Epidermal melanocyte (primary cell): ENCODE data around the gene TNFSF4.
"Not testable (repeated sequence)": the region's sequence is repeated elsewhere in the genome, so short reads cannot be mapped to it uniquely, and the experiment has no call there.

Experiments
- DNase-seq: peaks from one replicate; pipeline ENCODE4 v3.0.0; 2011; ENCODE audit warnings: low spot score; ENCODE audit not compliant: insufficient read length

TNFSF4 gene

GRCh38 chr1:173206816-173207568 is at the start of gene TNFSF4:
TSS of gene TNFSF4 (minus strand) at chr1:173207331. CDS start at chr1:173207176, 155 bp downstream.
- no peak for DNase-seq

GRCh38 chr1:173255214-173255813 is 48.2 kb upstream of the TNFSF4 start:
- peak; percentile 51 for DNase-seq

GRCh38 chr1:173253046-173253445 is 45.9 kb upstream of the TNFSF4 start:
- no peak for DNase-seq

- DNase-seq: no peak
Observed at GRCh38 chr1:173249349-173249748, 42.2 kb upstream of the TNFSF4 start.

- DNase-seq: no peak
Observed at GRCh38 chr1:173248247-173248940, 41.3 kb upstream of the TNFSF4 start.

GRCh38 chr1:173245892-173246291 is 38.8 kb upstream of the TNFSF4 start:
- DNase-seq: no peak

GRCh38 chr1:173243300-173243699 is 36.2 kb upstream of the TNFSF4 start:
- no peak for DNase-seq

- DNase-seq: no peak
Observed at GRCh38 chr1:173241528-173242347, 34.6 kb upstream of the TNFSF4 start.

- DNase-seq: no peak
Observed at GRCh38 chr1:173240609-173241008, 33.5 kb upstream of the TNFSF4 start.

- DNase-seq: no peak
Observed at GRCh38 chr1:173239058-173239457, 31.9 kb upstream of the TNFSF4 start.

- DNase-seq: no peak
Observed at GRCh38 chr1:173234899-173235298, 27.8 kb upstream of the TNFSF4 start.

GRCh38 chr1:173234434-173234833 is 27.3 kb upstream of the TNFSF4 start:
- DNase-seq: not testable (repeated sequence)

GRCh38 chr1:173229031-173229430 is 21.9 kb upstream of the TNFSF4 start:
- DNase-seq: not testable (repeated sequence)

GRCh38 chr1:173224949-173225348 is 17.8 kb upstream of the TNFSF4 start:
- no peak for DNase-seq

- no peak for DNase-seq
Observed at GRCh38 chr1:173224280-173224892, 17.3 kb upstream of the TNFSF4 start.

GRCh38 chr1:173223031-173223380 is 15.9 kb upstream of the TNFSF4 start:
- no peak for DNase-seq

- DNase-seq: no peak
Observed at GRCh38 chr1:173222149-173223030, 15.3 kb upstream of the TNFSF4 start.

GRCh38 chr1:173220157-173220556 is 13.0 kb upstream of the TNFSF4 start:
- DNase-seq: no peak

GRCh38 chr1:173213665-173214064 is 6.5 kb upstream of the TNFSF4 start:
- DNase-seq: no peak

GRCh38 chr1:173212952-173213491 is 5.9 kb upstream of the TNFSF4 start:
- DNase-seq: no peak
